B cell (primary cell): ENCODE data around the gene OST4. TPM values are rescaled to one million over a fixed set of nuclear protein-coding genes. Genes with fewer than 3 reads are reported as not detected.

Experiments used
- ATAC-seq: fragments of 200-7000 bp; cut with Tn5 transposase; one replicate; pipeline ENCODE4 v1.10.0; 2021; ENCODE audit warnings: low read depth, mild to moderate bottlenecking, moderate number of reproducible peaks, moderate library complexity
- CTCF ChIA-PET: fragments of 350-600 bp; sonication (Branson Sonifier 250); formaldehyde crosslinking; loops from one replicate; lab custom pipeline; 2021; ENCODE audit warnings: antibody characterized with exemption, inconsistent platforms; lab: Charles Lee
- POLR2A ChIA-PET: fragments of 350-600 bp; sonication (Branson Sonifier 250); formaldehyde crosslinking; loops from one replicate; lab custom pipeline; 2021; ENCODE audit warnings: antibody characterized with exemption; lab: Charles Lee
- DNase-seq: peaks from one replicate; pipeline ENCODE4 v3.0.0; 2013
- H2AFZ ChIP-seq: 2 replicates; pipeline ENCODE4 v1.6.1; 2012; ENCODE audit warnings: mild to moderate bottlenecking, low read depth, low read length; ENCODE audit not compliant: insufficient read depth, poor library complexity, severe bottlenecking
- H3K27ac ChIP-seq, 2 donors: 1 replicate in 1 of 2; 2 replicates in 1 of 2; pipeline ENCODE4 v1.5.1; 2012 to 2013; ENCODE audit warnings: low read length in 2 of 2, mild to moderate bottlenecking in 2 of 2, moderate library complexity in 1 of 2
- H3K27me3 ChIP-seq, 4 experiments: fragments of 200-600 bp in 1 of 4; sonication (generic) in 1 of 4; replicated peaks in 1 of 4; 1 replicate in 2 of 4; 2 replicates in 2 of 4; pipeline versions ENCODE4 v1.6.1 to v1.7.0; 2013 to 2016; ENCODE audit warnings: low read length in 3 of 4, mild to moderate bottlenecking in 2 of 4, mixed read lengths in 1 of 4, moderate library complexity in 1 of 4; ENCODE audit not compliant: insufficient read depth in 4 of 4, control insufficient read depth in 3 of 4; ENCODE audit errors: control extremely low read depth in 1 of 4
- H3K36me3 ChIP-seq, 2 experiments: replicated peaks in 1 of 2; 1 replicate in 1 of 2; 2 replicates in 1 of 2; pipeline versions ENCODE4 v1.6.1 to v1.7.1; 2013; ENCODE audit warnings: low read length in 1 of 2; ENCODE audit not compliant: insufficient read depth in 2 of 2, control insufficient read depth in 1 of 2; ENCODE audit errors: control extremely low read depth in 1 of 2, extremely low read depth in 1 of 2
- H3K4me1 ChIP-seq, 2 donors: fragments of 200-600 bp in 1 of 2; sonication (generic) in 1 of 2; 1 replicate in 1 of 2; 2 replicates in 1 of 2; pipeline versions ENCODE4 v1.5.1 to v1.6.1; 2013 to 2017; ENCODE audit warnings: low read length in 2 of 2; ENCODE audit not compliant: control insufficient read depth in 2 of 2, insufficient read depth in 2 of 2
- H3K4me2 ChIP-seq: replicated peaks from 2 replicates; pipeline ENCODE3; 2012; ENCODE audit warnings: mild to moderate bottlenecking, low read depth, low read length; ENCODE audit not compliant: poor library complexity, severe bottlenecking
- H3K4me3 ChIP-seq, 5 experiments: fragments of 200-600 bp in 1 of 5; sonication (generic) in 1 of 5; 1 replicate in 3 of 5; 2 replicates in 2 of 5; pipeline versions ENCODE4 v1.5.1 to v1.7.0; 2011 to 2016; ENCODE audit warnings: low read length in 4 of 5, mild to moderate bottlenecking in 4 of 5, low read depth in 2 of 5, control low read depth in 1 of 5, moderate library complexity in 1 of 5; ENCODE audit not compliant: insufficient read depth in 1 of 5; ENCODE audit errors: control extremely low read depth in 1 of 5, extremely low read depth in 1 of 5
- H3K79me2 ChIP-seq: fragments of 200-600 bp; sonication (generic); one replicate; pipeline ENCODE4 v1.6.0; 2016; ENCODE audit warnings: low read length; ENCODE audit not compliant: control insufficient read depth, insufficient read depth
- H3K9ac ChIP-seq: fragments of 200-600 bp; sonication (generic); 2 replicates; pipeline ENCODE4 v1.6.1; 2017; ENCODE audit warnings: mild to moderate bottlenecking, low read length, moderate library complexity
- H3K9me3 ChIP-seq, 3 donors: one replicate each; pipeline versions ENCODE4 v1.6.1 to v1.7.1; 2013; ENCODE audit warnings: low read length in 2 of 3; ENCODE audit not compliant: control insufficient read depth in 2 of 3, insufficient read depth in 1 of 3; ENCODE audit errors: control extremely low read depth in 1 of 3
- H4K20me1 ChIP-seq: 2 replicates; pipeline ENCODE4 v1.6.0; 2012; ENCODE audit warnings: mild to moderate bottlenecking, low read length; ENCODE audit not compliant: insufficient read depth, control insufficient read depth, poor library complexity, severe bottlenecking
- H3K27ac Mint-ChIP-seq: one replicate; pipeline ENCODE4 v1.8.0; 2021; ENCODE audit warnings: mixed read lengths
- H3K27me3 Mint-ChIP-seq: one replicate; pipeline ENCODE4 v1.8.0; 2021; ENCODE audit warnings: mixed read lengths
- H3K4me1 Mint-ChIP-seq: one replicate; pipeline ENCODE4 v1.8.0; 2021; ENCODE audit warnings: mixed read lengths
- H3K4me3 Mint-ChIP-seq: one replicate; pipeline ENCODE4 v1.8.0; 2021; ENCODE audit warnings: mixed read lengths
- H3K9me3 Mint-ChIP-seq: one replicate; pipeline ENCODE4 v1.8.0; 2022; ENCODE audit warnings: mixed read lengths; ENCODE audit not compliant: insufficient read depth
- EZH2 ChIP-seq: IDR thresholded peaks from 2 replicates; pipeline ENCODE4 v1.6.1; 2012; ENCODE audit warnings: borderline replicate concordance, low read depth, mild to moderate bottlenecking, moderate library complexity, low read length; ENCODE audit not compliant: insufficient read depth, poor library complexity, severe bottlenecking
- WGBS: methylation state at CpG from one replicate; pipeline ENCODE4 v1.1.5; 2013; ENCODE audit warnings: missing lambda C conversion rate; ENCODE audit not compliant: insufficient coverage; 5-methylcytosine and 5-hydroxymethylcytosine counted together
- intact Hi-C: fragments of 100-400 bp; cut with micrococcal nuclease; formaldehyde crosslinking; loops from one replicate; pipeline ENCODE4 v1.10.0; 2022
- polyA plus RNA-seq: library from polyadenylated mRNA; depleted of rRNA; stranded (reverse); fragments of >200 nt; gene quantifications from 2 replicates; pipeline ENCODE4 v1.2.3, GENCODE V29; 2012
- total RNA-seq, 2 donors: library from RNA; stranded (reverse); fragments of 120-200 nt in 1 of 2; gene quantifications; 1 replicate in 1 of 2; 2 replicates in 1 of 2; pipeline versions ENCODE4 v1.2.3 to v1.2.4, GENCODE V29; 2013 to 2022
- TF ChIP-seq, protein P1 (sequence below): fragments of 200-600 bp; IDR thresholded peaks from one replicate; pipeline ENCODE4 v1.8.0; 2022; ENCODE audit warnings: antibody characterized with exemption, mild to moderate bottlenecking

The OST4 gene
- total and polyA plus RNA-seq, 2 donors (not counting 1 experiment from before 2014, with no cell fraction given): 195 to 257 TPM

DNA sequence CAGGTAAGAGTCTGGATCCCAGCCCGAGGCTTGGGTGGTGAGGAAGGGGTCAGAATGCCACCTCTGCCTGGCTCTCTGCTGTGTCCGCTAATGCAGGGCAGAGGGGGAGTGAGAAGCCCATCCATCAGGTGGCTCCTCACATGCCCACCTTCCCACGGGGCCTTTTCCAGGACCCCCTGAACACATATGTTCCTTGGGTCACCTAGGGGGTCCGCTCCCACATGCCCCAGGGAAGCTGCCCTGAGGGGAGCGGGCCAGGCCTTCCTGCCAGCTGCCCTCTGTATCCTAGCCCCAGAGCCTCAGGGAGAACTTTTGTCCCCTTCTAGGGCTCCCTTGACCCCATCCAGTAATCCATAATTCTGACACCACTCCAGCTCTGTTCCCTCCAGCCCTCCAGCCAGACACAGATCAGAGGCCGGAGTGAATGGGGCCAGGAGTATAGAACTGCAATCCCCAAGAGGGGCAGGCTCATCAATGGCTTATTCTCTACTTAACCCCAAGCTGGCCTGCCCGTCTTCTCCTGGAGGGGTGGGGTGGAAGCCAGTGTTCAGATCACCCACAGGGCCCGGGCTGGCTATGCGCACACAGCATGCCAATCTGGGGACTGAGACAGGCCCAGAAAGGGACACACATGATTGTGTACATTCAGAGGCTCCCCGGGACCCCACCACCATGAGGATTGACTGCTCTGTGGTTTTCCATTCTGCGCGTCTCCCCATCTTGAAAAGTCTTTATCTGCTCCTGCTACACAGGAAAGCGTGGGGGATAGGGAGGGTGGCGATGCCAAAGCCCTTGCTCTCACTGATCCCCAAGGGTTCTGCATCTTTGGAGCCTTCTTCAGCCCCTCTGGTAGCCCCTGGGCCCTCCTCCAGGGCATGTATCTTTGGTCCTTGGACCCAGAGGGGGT lies 8.0 kb upstream of the OST4 start:
- intact Hi-C loops: loop anchor here (2.0 to 10.0 kb wide), 4 partner anchors 133 to 1795 kb away; partner anchors contain the start of genes ATRAID, CENPA, MPV17 and SLC5A6
- no peak for DNase-seq
- Histone ChIP-seq H3K9ac (no peak overlapping the region), H3K4me2 (no peak overlapping the region), H3K36me3 (no peaks in the 10 kb centered on the region), H3K4me1 (peaks cover 27 to 37% of the 10 kb centered on the region in 2 donors), H2AFZ (no peak overlapping the region), H4K20me1 (no peaks in the 10 kb centered on the region), H3K9me3 (no peaks in the 10 kb centered on the region), H3K79me2 (no peaks in the 10 kb centered on the region), H3K27ac (no peak overlapping the region), H3K4me3 (no peak overlapping the region), H3K27me3 (peaks cover 0 to 11% (median 4%) of the 10 kb centered on the region in 4 experiments)
- Mint-ChIP-seq H3K4me1 (peaks cover 37% of the 10 kb centered on the region), H3K9me3 (no peaks in the 10 kb centered on the region), H3K4me3 (no peak overlapping the region), H3K27me3 (no peaks in the 10 kb centered on the region), H3K27ac (no peak overlapping the region)
- ChIA-PET CTCF (interaction anchor here (0.9 to 3.3 kb wide), 2 partner anchors 7 to 28 kb away, joined by 3 to 30 read pairs; partner anchors contain the start of genes AGBL5 and OST4), POLR2A (interaction anchor here (3.0 kb wide), 1 partner anchor 8 kb away, joined by 22 read pairs; the partner anchor contains the start of gene OST4)
- ATAC-seq: no peak
- no peak for TF ChIP-seq EZH2
- TF ChIP-seq, protein P1, sequence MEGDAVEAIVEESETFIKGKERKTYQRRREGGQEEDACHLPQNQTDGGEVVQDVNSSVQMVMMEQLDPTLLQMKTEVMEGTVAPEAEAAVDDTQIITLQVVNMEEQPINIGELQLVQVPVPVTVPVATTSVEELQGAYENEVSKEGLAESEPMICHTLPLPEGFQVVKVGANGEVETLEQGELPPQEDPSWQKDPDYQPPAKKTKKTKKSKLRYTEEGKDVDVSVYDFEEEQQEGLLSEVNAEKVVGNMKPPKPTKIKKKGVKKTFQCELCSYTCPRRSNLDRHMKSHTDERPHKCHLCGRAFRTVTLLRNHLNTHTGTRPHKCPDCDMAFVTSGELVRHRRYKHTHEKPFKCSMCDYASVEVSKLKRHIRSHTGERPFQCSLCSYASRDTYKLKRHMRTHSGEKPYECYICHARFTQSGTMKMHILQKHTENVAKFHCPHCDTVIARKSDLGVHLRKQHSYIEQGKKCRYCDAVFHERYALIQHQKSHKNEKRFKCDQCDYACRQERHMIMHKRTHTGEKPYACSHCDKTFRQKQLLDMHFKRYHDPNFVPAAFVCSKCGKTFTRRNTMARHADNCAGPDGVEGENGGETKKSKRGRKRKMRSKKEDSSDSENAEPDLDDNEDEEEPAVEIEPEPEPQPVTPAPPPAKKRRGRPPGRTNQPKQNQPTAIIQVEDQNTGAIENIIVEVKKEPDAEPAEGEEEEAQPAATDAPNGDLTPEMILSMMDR: no peak
- WGBS: 67% methylated on average over 13 of the region's 14 CpGs
